DOHH2 (cell line): Measurements from ENCODE around the gene AGK.

Source experiments
- CTCF ChIP-seq: fragments of 200-600 bp; sonication (generic); IDR thresholded peaks from one replicate; pipeline ENCODE4 v1.5.1; 2014; ENCODE audit warnings: antibody characterized with exemption, mild to moderate bottlenecking, low read depth, low read length; ENCODE audit not compliant: poor library complexity, severe bottlenecking
- EZH2phosphoT487 ChIP-seq: fragments of 200-600 bp; sonication (generic); IDR thresholded peaks from 2 replicates; pipeline ENCODE4 v1.6.1; 2017; ENCODE audit warnings: borderline replicate concordance, mild to moderate bottlenecking, antibody characterized with exemption, low read length, moderate library complexity, mixed read lengths

GRCh38 chr7:141568227-141568626 lies 17.0 kb downstream of the AGK start:
- no peak for TF ChIP-seq EZH2phosphoT487
- TF ChIP-seq CTCF = no peak
